ENCODE measurements around the gene TBX4.

Gene TBX4

GRCh38 chr17:61455324-61456060 lies 3.3 kb downstream of the TBX4 start:
- no peak for TF ChIP-seq NFIC (IDR thresholded peaks at IDR 0.05)
- TF ChIP-seq EP300 (IDR thresholded peaks at IDR 0.05; ENCODE audit: borderline replicate concordance) = no peak
- no peak for TF ChIP-seq RAD21 (IDR thresholded peaks at IDR 0.05; ENCODE audit: low read depth)
- no peak for TF ChIP-seq MAX (IDR thresholded peaks at IDR 0.05)
- TF ChIP-seq TCF12 (IDR thresholded peaks at IDR 0.05; ENCODE audit: low read depth) = no peak
- TF ChIP-seq CEBPB (IDR thresholded peaks at IDR 0.05) = no peak
- TF ChIP-seq TEAD4 (IDR thresholded peaks at IDR 0.05) = no peak
- TF ChIP-seq USF1 (IDR thresholded peaks at IDR 0.05) = no peak
- TF ChIP-seq EGR1 (IDR thresholded peaks at IDR 0.05) = no peak
- TF ChIP-seq CREB1 (IDR thresholded peaks at IDR 0.05; ENCODE audit: low read depth) = no peak
- TF ChIP-seq REST (IDR thresholded peaks at IDR 0.05; ENCODE audit: low read depth) = no peak
- no peak for TF ChIP-seq ZBTB7A (IDR thresholded peaks at IDR 0.05; ENCODE audit: low read depth)
- no peak for TF ChIP-seq FOXM1 (IDR thresholded peaks at IDR 0.05; ENCODE audit: borderline replicate concordance, low read depth)

- TF ChIP-seq RAD21 (IDR thresholded peaks at IDR 0.05; ENCODE audit: low read depth) = no peak
- TF ChIP-seq REST (IDR thresholded peaks at IDR 0.05; ENCODE audit: low read depth) = no peak
- TF ChIP-seq CREB1 (IDR thresholded peaks at IDR 0.05; ENCODE audit: low read depth) = no peak
- no peak for TF ChIP-seq EP300 (IDR thresholded peaks at IDR 0.05; ENCODE audit: borderline replicate concordance)
- TF ChIP-seq ZBTB7A (IDR thresholded peaks at IDR 0.05; ENCODE audit: low read depth) = no peak
- no peak for TF ChIP-seq USF1 (IDR thresholded peaks at IDR 0.05)
- no peak for TF ChIP-seq EGR1 (IDR thresholded peaks at IDR 0.05)
- no peak for TF ChIP-seq FOXM1 (IDR thresholded peaks at IDR 0.05; ENCODE audit: borderline replicate concordance, low read depth)
- no peak for TF ChIP-seq YY1 (IDR thresholded peaks at IDR 0.05; ENCODE audit: low read depth)
Observed at GRCh38 chr17:61456061-61456681, 3.9 kb downstream of the TBX4 start.

- TF ChIP-seq TEAD4 (IDR thresholded peaks at IDR 0.05) (no peak), YY1 (IDR thresholded peaks at IDR 0.05; ENCODE audit: low read depth) (no peak), USF1 (IDR thresholded peaks at IDR 0.05) (no peak)
Observed at GRCh38 chr17:61456688-61457225, 4.5 kb downstream of the TBX4 start.

- TF ChIP-seq CEBPB (IDR thresholded peaks at IDR 0.05) = no peak
- TF ChIP-seq EP300 (IDR thresholded peaks at IDR 0.05; ENCODE audit: borderline replicate concordance) = no peak
- TF ChIP-seq MAX (IDR thresholded peaks at IDR 0.05) = no peak
- no peak for TF ChIP-seq TEAD4 (IDR thresholded peaks at IDR 0.05)
- no peak for TF ChIP-seq EGR1 (IDR thresholded peaks at IDR 0.05)
- no peak for TF ChIP-seq NFIC (IDR thresholded peaks at IDR 0.05)
- no peak for TF ChIP-seq TAF1 (IDR thresholded peaks at IDR 0.05; ENCODE audit: low read depth)
- TF ChIP-seq ZBTB7A (IDR thresholded peaks at IDR 0.05; ENCODE audit: low read depth) = no peak
- TF ChIP-seq RAD21 (IDR thresholded peaks at IDR 0.05; ENCODE audit: low read depth) = no peak
- no peak for TF ChIP-seq TCF12 (IDR thresholded peaks at IDR 0.05; ENCODE audit: low read depth)
- no peak for TF ChIP-seq YY1 (IDR thresholded peaks at IDR 0.05; ENCODE audit: low read depth)
- TF ChIP-seq REST (IDR thresholded peaks at IDR 0.05; ENCODE audit: low read depth) = no peak
- TF ChIP-seq CREB1 (IDR thresholded peaks at IDR 0.05; ENCODE audit: low read depth) = no peak
Observed at GRCh38 chr17:61457226-61457983, 5.2 kb downstream of the TBX4 start.

Measured in Ishikawa (cell line).